Calu3 (cell line): ENCODE results near the gene HDGFL1. TPM values are rescaled to one million over a fixed set of nuclear protein-coding genes. Genes with fewer than 3 reads are reported as not detected.

Source experiments
- BruUV-seq: library from RNA; stranded (reverse); fragments of 400-500 nt; replicated peaks from 2 replicates; lab custom pipeline; 2021; lab: Mats Ljungman, UMichigan
- CTCF ChIA-PET: fragments of 300-600 bp; sonication (Branson Sonifier 250); formaldehyde crosslinking; loops from one replicate; lab custom pipeline; 2022; ENCODE audit warnings: antibody characterized with exemption; lab: Charles Lee
- DNase-seq: peaks from one replicate; pipeline ENCODE4 v3.0.0; 2022
- H3K27ac Mint-ChIP-seq: one replicate; pipeline ENCODE4 v1.8.0; 2022; ENCODE audit warnings: mixed read lengths; ENCODE audit not compliant: unreplicated experiment
- H3K27me3 Mint-ChIP-seq: one replicate; pipeline ENCODE4 v1.8.0; 2022; ENCODE audit warnings: mixed read lengths; ENCODE audit not compliant: unreplicated experiment
- H3K36me3 Mint-ChIP-seq: one replicate; pipeline ENCODE4 v1.8.0; 2022; ENCODE audit warnings: mild to moderate bottlenecking, moderate library complexity, mixed read lengths; ENCODE audit not compliant: insufficient read depth, unreplicated experiment
- H3K4me1 Mint-ChIP-seq: one replicate; pipeline ENCODE4 v1.8.0; 2022; ENCODE audit warnings: mild to moderate bottlenecking, low read depth, mixed read lengths; ENCODE audit not compliant: unreplicated experiment
- H3K4me3 Mint-ChIP-seq: one replicate; pipeline ENCODE4 v1.8.0; 2022; ENCODE audit warnings: mild to moderate bottlenecking, low read depth, moderate library complexity, mixed read lengths; ENCODE audit not compliant: unreplicated experiment
- H3K9me3 Mint-ChIP-seq: one replicate; pipeline ENCODE4 v1.8.0; 2022; ENCODE audit warnings: low read depth, mixed read lengths; ENCODE audit not compliant: unreplicated experiment
- intact Hi-C: fragments of 100-400 bp; cut with micrococcal nuclease; formaldehyde crosslinking; loops from one replicate; pipeline ENCODE4 v1.10.0; 2022; ENCODE audit not compliant: unreplicated experiment
- total RNA-seq: library from RNA; stranded (reverse); gene quantifications from 2 replicates; pipeline ENCODE4 v1.2.3, GENCODE V29; 2022
- TF ChIP-seq, protein P1 (sequence below): fragments of 200-600 bp; IDR thresholded peaks from one replicate; pipeline ENCODE4 v1.8.0; 2022; ENCODE audit warnings: antibody characterized with exemption; ENCODE audit not compliant: unreplicated experiment

HDGFL1 gene
- total RNA-seq, 1 experiment from 2014 or later = not detected

GRCh38 chr6:22583927-22584326, 14.6 kb downstream of the HDGFL1 start:
- Mint-ChIP-seq H3K36me3 (no peaks in the 10 kb centered on the region), H3K4me3 (no peak overlapping the region)
- intact Hi-C loops = no loop called here

DNA sequence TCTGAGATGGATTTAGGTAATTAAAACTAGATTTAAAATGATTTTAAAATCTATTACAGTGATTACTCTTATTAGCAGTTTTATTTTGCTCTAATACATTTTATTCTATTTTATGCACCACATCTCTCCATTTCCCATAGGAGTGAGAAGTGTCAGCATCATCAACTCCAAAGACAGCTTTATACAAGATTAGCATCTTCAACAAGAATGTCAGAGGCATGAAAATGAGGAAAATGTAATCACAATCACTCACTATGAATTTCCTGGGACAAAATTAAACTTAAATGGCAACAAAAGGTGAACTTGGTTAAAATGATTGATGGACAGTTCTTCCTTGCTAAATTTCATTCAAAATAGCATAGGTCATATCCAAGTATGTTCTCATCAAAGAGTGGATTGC, 19.8 kb downstream of the HDGFL1 start:
- H3K27ac Mint-ChIP-seq = no peak overlapping the region
- TF ChIP-seq, protein P1, sequence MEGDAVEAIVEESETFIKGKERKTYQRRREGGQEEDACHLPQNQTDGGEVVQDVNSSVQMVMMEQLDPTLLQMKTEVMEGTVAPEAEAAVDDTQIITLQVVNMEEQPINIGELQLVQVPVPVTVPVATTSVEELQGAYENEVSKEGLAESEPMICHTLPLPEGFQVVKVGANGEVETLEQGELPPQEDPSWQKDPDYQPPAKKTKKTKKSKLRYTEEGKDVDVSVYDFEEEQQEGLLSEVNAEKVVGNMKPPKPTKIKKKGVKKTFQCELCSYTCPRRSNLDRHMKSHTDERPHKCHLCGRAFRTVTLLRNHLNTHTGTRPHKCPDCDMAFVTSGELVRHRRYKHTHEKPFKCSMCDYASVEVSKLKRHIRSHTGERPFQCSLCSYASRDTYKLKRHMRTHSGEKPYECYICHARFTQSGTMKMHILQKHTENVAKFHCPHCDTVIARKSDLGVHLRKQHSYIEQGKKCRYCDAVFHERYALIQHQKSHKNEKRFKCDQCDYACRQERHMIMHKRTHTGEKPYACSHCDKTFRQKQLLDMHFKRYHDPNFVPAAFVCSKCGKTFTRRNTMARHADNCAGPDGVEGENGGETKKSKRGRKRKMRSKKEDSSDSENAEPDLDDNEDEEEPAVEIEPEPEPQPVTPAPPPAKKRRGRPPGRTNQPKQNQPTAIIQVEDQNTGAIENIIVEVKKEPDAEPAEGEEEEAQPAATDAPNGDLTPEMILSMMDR = no peak
- intact Hi-C loops = no loop called here
- no peak overlapping the region for H3K4me3 Mint-ChIP-seq
- no peak for DNase-seq
- H3K4me1 Mint-ChIP-seq = no peaks in the 10 kb centered on the region
- no peaks in the 10 kb centered on the region for H3K36me3 Mint-ChIP-seq
- CTCF ChIA-PET = no interaction called here
- no peaks in the 10 kb centered on the region for H3K9me3 Mint-ChIP-seq
- BruUV-seq = no TSS peak
- no peaks in the 10 kb centered on the region for H3K27me3 Mint-ChIP-seq

More at GRCh38 chr6:22583927-22584326, 14.6 kb downstream of the HDGFL1 start:
- H3K27me3 Mint-ChIP-seq = no peaks in the 10 kb centered on the region
- no peak overlapping the region for H3K27ac Mint-ChIP-seq
- BruUV-seq = no TSS peak
- H3K9me3 Mint-ChIP-seq = no peaks in the 10 kb centered on the region
- DNase-seq = no peak
- TF ChIP-seq, protein P1 = no peak
- CTCF ChIA-PET = interaction anchor here (1.2 kb wide), 1 partner anchor 13 kb away, joined by 3 read pairs; no protein-coding TSS in a partner anchor
- no peaks in the 10 kb centered on the region for H3K4me1 Mint-ChIP-seq

DNA sequence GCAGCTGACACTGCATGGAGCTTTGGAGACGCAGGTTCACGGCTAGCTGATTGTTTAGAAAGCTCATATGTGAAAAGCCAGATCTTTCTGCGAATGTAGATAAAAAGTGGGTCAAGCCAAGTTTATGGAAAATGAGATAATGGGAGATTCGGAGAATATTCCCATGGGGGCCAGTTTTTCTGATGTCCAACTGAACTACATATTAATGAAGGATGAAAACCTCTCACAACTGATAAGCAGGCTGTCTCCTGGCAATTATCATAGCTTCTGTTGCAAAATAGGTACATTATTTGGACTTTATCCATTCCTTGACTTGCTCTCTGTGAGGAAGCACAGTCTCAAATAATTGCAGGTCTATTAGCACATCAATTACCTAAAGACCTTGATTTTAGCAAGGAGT, 21.1 kb downstream of the HDGFL1 start:
- no peaks in the 10 kb centered on the region for H3K4me1 Mint-ChIP-seq
- H3K27ac Mint-ChIP-seq = no peak overlapping the region
- no peaks in the 10 kb centered on the region for H3K27me3 Mint-ChIP-seq
- no TSS peak for BruUV-seq
- TF ChIP-seq, protein P1 = no peak
- intact Hi-C loops = loop anchor here (10.0 kb wide), 1 partner anchor 234 kb away; no protein-coding TSS in a partner anchor
- no peaks in the 10 kb centered on the region for H3K36me3 Mint-ChIP-seq
- DNase-seq = no peak
- CTCF ChIA-PET = interaction anchor here (0.5 kb wide), 1 partner anchor 14 kb away, joined by 3 read pairs; no protein-coding TSS in a partner anchor
- no peak overlapping the region for H3K4me3 Mint-ChIP-seq
- H3K9me3 Mint-ChIP-seq = no peaks in the 10 kb centered on the region

DNA sequence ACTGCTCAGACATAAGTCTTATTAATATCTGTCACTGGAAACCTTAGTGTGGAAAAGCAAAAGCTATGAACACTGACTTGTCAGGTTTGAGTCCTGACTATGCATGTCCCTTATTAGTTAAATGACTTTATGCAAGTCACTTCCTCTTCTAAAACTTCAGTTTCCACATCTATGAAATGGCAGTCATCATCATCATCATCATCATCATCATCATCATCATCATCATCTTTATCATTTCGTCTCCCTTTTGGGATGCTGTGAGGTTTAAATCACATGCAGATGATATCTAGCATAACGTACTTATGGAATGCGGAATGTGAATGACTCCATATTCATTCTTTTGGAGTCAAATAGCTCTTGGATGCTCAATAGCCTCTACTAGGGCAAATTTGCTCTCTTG, 24.5 kb downstream of the HDGFL1 start:
- TF ChIP-seq, protein P1 = no peak
- Mint-ChIP-seq H3K9me3 (no peaks in the 10 kb centered on the region), H3K4me3 (no peak overlapping the region), H3K27me3 (no peaks in the 10 kb centered on the region), H3K27ac (no peak overlapping the region), H3K4me1 (peaks cover 12% of the 10 kb centered on the region), H3K36me3 (no peaks in the 10 kb centered on the region)
- no TSS peak for BruUV-seq
- intact Hi-C loops = loop anchor here (10.0 kb wide), 1 partner anchor 231 kb away; no protein-coding TSS in a partner anchor
- no peak for DNase-seq
- CTCF ChIA-PET = no interaction called here
